Measurements from ENCODE around the gene ARMC6.

The ARMC6 gene

GRCh38 chr19:19076476-19076875, 43.1 kb downstream of the ARMC6 start:
- TF ChIP-seq KLF1 (tag by site-specific recombination; IDR thresholded peaks at IDR 0.05) (peak; percentile 47), CTCF (tag by site-specific recombination; IDR thresholded peaks at IDR 0.05) (no peak)
- H3K9me3 ChIP-seq (ENCODE audit: control insufficient read depth, insufficient read depth, low read depth, low read length), result no peaks in the 10 kb centered on the region
- ChIA-PET POLR2A (interaction anchor here (0.5 to 1.0 kb wide), 2 partner anchors 13 to 464 kb away, joined by 3 read pairs; partner anchors contain the start of gene TMEM59L), CTCF (interaction anchor here (0.7 kb wide), 1 partner anchor 13 kb away, joined by 3 read pairs; no protein-coding TSS in a partner anchor)
- H3K4me1 ChIP-seq (ENCODE audit: control insufficient read depth, insufficient read depth, low read length), result peaks cover 5% of the 10 kb centered on the region; the same call in 1 of the 2 replicates
- no peak overlapping the region for H3K27ac ChIP-seq (ENCODE audit: extremely low read depth, low read depth, low read length)
- H3K4me3 ChIP-seq (ENCODE audit: low read depth, low read length), result no peak overlapping the region
- no peaks in the 10 kb centered on the region for H3K36me3 ChIP-seq (ENCODE audit: control insufficient read depth in 2 of 2, insufficient read depth in 1 of 2, low read length in 2 of 2)

GRCh38 chr19:19077103-19077502, 43.7 kb downstream of the ARMC6 start:
- Histone ChIP-seq H3K27ac (ENCODE audit: extremely low read depth, low read depth, low read length) (no peak overlapping the region), H3K9me3 (ENCODE audit: control insufficient read depth, insufficient read depth, low read depth, low read length) (no peaks in the 10 kb centered on the region), H3K36me3 (ENCODE audit: control insufficient read depth in 2 of 2, insufficient read depth in 1 of 2, low read length in 2 of 2) (no peaks in the 10 kb centered on the region), H3K4me3 (ENCODE audit: low read depth, low read length) (no peak overlapping the region), H3K4me1 (ENCODE audit: control insufficient read depth, insufficient read depth, low read length) (peaks cover 5% of the 10 kb centered on the region; the same call in 1 of the 2 replicates)
- CTCF ChIA-PET, result interaction anchor here (0.7 kb wide), 1 partner anchor 12 kb away, joined by 3 read pairs; no protein-coding TSS in a partner anchor
- TF ChIP-seq ZNF629 (tag by site-specific recombination; IDR thresholded peaks at IDR 0.05), result no peak
- TF ChIP-seq ZNF416 (tag by site-specific recombination; IDR thresholded peaks at IDR 0.05), result no peak
- TF ChIP-seq ZNF433 (tag by site-specific recombination; IDR thresholded peaks at IDR 0.05; ENCODE audit: low read depth), result no peak
- TF ChIP-seq SCRT1 (tag by site-specific recombination; IDR thresholded peaks at IDR 0.05; ENCODE audit: borderline replicate concordance), result no peak
- no peak for TF ChIP-seq ZNF791 (tag by site-specific recombination; IDR thresholded peaks at IDR 0.05)
- no peak for TF ChIP-seq ZNF785 (tag by site-specific recombination; IDR thresholded peaks at IDR 0.05)
- no peak for TF ChIP-seq ZNF621 (tag by site-specific recombination; IDR thresholded peaks at IDR 0.05)
- TF ChIP-seq ZXDB (tag by site-specific recombination; IDR thresholded peaks at IDR 0.05), result no peak
- POLR2A ChIA-PET, result no interaction called here

DNA sequence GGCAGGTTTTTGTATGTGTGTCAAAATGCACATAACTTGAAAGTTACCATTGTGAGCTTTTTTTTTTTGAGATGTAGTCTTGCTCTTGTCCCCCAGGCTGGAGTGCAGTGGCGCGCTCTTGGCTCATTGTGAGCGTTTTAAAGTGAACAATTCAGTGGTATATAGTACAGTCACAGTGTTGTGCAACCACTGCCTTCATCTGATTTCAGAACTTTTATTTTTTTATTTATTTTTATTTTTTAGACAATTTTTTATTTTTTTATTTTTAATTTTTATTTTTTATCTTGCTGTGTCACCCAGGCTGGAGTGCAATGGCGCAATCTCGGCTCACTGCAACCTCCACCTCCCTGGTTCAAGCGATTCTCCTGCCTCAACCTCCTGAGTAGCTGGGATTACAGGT, 45.4 kb downstream of the ARMC6 start:
- Histone ChIP-seq H3K27ac (ENCODE audit: extremely low read depth, low read depth, low read length) (no peak overlapping the region), H3K4me3 (ENCODE audit: low read depth, low read length) (no peak overlapping the region), H3K4me1 (ENCODE audit: control insufficient read depth, insufficient read depth, low read length) (peaks cover 4% of the 10 kb centered on the region; the same call in 1 of the 2 replicates), H3K36me3 (ENCODE audit: control insufficient read depth in 2 of 2, insufficient read depth in 1 of 2, low read length in 2 of 2) (no peaks in the 10 kb centered on the region), H3K9me3 (ENCODE audit: control insufficient read depth, insufficient read depth, low read depth, low read length) (no peaks in the 10 kb centered on the region)
- CTCF ChIA-PET, result interaction anchor here (1.2 kb wide), 1 partner anchor 33 kb away, joined by 3 read pairs; no protein-coding TSS in a partner anchor
- TF ChIP-seq ZNF394 (tag by site-specific recombination; IDR thresholded peaks at IDR 0.05; ENCODE audit: borderline replicate concordance) (no peak), REST (tag by site-specific recombination; IDR thresholded peaks at IDR 0.05) (no peak), ZNF658 (tag by site-specific recombination; IDR thresholded peaks at IDR 0.05) (no peak), ZNF571 (tag by site-specific recombination; IDR thresholded peaks at IDR 0.05) (no peak), ZNF391 (tag by site-specific recombination; IDR thresholded peaks at IDR 0.05; ENCODE audit: borderline replicate concordance, low read depth) (no peak), WT1 (tag by site-specific recombination; IDR thresholded peaks at IDR 0.05) (no peak), ZNF549 (tag by site-specific recombination; IDR thresholded peaks at IDR 0.05) (no peak), ZNF544 (tag by site-specific recombination; IDR thresholded peaks at IDR 0.05) (no peak), ZNF621 (tag by site-specific recombination; IDR thresholded peaks at IDR 0.05) (no peak), SCRT2 (tag by site-specific recombination; IDR thresholded peaks at IDR 0.05) (no peak), ZNF837 (tag by site-specific recombination; IDR thresholded peaks at IDR 0.05) (no peak), ZNF558 (tag by site-specific recombination; IDR thresholded peaks at IDR 0.05) (no peak), OSR2 (tag by site-specific recombination; IDR thresholded peaks at IDR 0.05) (no peak)
- TF ChIP-seq, protein P1, sequence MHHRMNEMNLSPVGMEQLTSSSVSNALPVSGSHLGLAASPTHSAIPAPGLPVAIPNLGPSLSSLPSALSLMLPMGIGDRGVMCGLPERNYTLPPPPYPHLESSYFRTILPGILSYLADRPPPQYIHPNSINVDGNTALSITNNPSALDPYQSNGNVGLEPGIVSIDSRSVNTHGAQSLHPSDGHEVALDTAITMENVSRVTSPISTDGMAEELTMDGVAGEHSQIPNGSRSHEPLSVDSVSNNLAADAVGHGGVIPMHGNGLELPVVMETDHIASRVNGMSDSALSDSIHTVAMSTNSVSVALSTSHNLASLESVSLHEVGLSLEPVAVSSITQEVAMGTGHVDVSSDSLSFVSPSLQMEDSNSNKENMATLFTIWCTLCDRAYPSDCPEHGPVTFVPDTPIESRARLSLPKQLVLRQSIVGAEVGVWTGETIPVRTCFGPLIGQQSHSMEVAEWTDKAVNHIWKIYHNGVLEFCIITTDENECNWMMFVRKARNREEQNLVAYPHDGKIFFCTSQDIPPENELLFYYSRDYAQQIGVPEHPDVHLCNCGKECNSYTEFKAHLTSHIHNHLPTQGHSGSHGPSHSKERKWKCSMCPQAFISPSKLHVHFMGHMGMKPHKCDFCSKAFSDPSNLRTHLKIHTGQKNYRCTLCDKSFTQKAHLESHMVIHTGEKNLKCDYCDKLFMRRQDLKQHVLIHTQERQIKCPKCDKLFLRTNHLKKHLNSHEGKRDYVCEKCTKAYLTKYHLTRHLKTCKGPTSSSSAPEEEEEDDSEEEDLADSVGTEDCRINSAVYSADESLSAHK (tag by site-specific recombination; IDR thresholded peaks at IDR 0.05), result no peak
- POLR2A ChIA-PET, result no interaction called here

Data from HEK293 (cell line).